ENCODE measurements around the gene PRCP.

DNA sequence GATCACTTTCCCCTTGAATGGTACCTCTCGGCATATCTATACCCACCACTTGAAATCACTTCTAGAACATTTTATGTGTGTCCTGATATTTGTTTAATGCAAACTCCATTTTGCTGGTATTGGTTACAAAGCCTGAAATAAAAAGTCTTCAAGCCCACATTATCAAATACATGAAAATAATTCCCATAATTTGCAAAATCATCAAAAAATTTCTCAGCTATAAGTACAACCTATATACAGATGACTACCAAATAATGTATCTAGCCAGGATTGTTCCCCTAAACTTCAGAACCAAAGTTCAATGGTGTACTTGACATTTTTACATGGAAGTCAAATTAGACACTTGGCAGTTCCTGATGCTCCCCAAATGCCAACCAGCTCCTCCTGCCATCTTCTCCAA lies 71.8 kb downstream of the PRCP start:
- TF ChIP-seq, protein P1, sequence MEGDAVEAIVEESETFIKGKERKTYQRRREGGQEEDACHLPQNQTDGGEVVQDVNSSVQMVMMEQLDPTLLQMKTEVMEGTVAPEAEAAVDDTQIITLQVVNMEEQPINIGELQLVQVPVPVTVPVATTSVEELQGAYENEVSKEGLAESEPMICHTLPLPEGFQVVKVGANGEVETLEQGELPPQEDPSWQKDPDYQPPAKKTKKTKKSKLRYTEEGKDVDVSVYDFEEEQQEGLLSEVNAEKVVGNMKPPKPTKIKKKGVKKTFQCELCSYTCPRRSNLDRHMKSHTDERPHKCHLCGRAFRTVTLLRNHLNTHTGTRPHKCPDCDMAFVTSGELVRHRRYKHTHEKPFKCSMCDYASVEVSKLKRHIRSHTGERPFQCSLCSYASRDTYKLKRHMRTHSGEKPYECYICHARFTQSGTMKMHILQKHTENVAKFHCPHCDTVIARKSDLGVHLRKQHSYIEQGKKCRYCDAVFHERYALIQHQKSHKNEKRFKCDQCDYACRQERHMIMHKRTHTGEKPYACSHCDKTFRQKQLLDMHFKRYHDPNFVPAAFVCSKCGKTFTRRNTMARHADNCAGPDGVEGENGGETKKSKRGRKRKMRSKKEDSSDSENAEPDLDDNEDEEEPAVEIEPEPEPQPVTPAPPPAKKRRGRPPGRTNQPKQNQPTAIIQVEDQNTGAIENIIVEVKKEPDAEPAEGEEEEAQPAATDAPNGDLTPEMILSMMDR (IDR thresholded peaks at IDR 0.05) = no peak
- TF ChIP-seq SIN3A (IDR thresholded peaks at IDR 0.05; ENCODE audit: borderline replicate concordance, insufficient read depth, low read depth, low read length) (no peak), POLR2AphosphoS5 (IDR thresholded peaks at IDR 0.05; ENCODE audit: low read depth, low read length) (no peak), TCF7L2 (IDR thresholded peaks at IDR 0.05; ENCODE audit: low read depth, low read length) (no peak)
- TF ChIP-seq, protein P2, sequence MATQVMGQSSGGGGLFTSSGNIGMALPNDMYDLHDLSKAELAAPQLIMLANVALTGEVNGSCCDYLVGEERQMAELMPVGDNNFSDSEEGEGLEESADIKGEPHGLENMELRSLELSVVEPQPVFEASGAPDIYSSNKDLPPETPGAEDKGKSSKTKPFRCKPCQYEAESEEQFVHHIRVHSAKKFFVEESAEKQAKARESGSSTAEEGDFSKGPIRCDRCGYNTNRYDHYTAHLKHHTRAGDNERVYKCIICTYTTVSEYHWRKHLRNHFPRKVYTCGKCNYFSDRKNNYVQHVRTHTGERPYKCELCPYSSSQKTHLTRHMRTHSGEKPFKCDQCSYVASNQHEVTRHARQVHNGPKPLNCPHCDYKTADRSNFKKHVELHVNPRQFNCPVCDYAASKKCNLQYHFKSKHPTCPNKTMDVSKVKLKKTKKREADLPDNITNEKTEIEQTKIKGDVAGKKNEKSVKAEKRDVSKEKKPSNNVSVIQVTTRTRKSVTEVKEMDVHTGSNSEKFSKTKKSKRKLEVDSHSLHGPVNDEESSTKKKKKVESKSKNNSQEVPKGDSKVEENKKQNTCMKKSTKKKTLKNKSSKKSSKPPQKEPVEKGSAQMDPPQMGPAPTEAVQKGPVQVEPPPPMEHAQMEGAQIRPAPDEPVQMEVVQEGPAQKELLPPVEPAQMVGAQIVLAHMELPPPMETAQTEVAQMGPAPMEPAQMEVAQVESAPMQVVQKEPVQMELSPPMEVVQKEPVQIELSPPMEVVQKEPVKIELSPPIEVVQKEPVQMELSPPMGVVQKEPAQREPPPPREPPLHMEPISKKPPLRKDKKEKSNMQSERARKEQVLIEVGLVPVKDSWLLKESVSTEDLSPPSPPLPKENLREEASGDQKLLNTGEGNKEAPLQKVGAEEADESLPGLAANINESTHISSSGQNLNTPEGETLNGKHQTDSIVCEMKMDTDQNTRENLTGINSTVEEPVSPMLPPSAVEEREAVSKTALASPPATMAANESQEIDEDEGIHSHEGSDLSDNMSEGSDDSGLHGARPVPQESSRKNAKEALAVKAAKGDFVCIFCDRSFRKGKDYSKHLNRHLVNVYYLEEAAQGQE (IDR thresholded peaks at IDR 0.05; ENCODE audit: insufficient read depth in 1 of 2, low read depth in 2 of 2, low read length in 1 of 2) = no peak
